Thyroid gland (tissue), 4 donors: Measurements from ENCODE around the gene FAM120B.
"Not testable (repeated sequence)": the region's sequence is repeated elsewhere in the genome, so short reads cannot be mapped to it uniquely, and the experiment has no call there.

Experiments
- CTCF ChIP-seq, 6 experiments: fragments of 200-600 bp in 3 of 6; fragments of 450-650 bp in 3 of 6; sonication (generic) in 3 of 6; IDR thresholded peaks; one replicate each; pipeline ENCODE4 v1.5.1; 2016 to 2019; ENCODE audit warnings: antibody characterized with exemption in 6 of 6, mild to moderate bottlenecking in 2 of 6, inconsistent platforms in 1 of 6, moderate library complexity in 1 of 6
- POLR2A ChIP-seq, 2 donors: fragments of 450-650 bp; IDR thresholded peaks; one replicate each; pipeline ENCODE4 v1.6.1; 2017; ENCODE audit warnings: antibody characterized with exemption in 2 of 2, mild to moderate bottlenecking in 2 of 2, moderate library complexity in 1 of 2

DNA sequence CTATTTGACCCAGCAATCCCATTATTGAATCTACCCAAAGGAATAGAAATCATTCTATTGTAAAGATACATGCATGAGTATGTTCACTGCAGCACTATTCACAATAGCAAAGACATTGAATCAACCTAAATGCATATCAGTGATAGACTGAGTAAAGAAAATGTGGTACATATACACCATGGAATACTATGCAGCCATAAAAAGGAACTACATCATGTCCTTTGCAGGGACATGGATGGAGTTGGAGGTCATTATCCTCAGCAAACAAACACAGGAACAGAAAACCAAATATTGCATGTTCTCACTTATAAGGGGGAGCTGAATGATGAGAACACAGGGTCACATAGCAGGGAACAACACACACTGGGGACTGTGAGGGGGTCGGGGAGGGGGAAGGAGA lies 48.6 kb downstream of the FAM120B start:
- not testable (repeated sequence) for TF ChIP-seq CTCF, POLR2A (IDR thresholded peaks at IDR 0.05)
